Left kidney (tissue), 2 donors: ENCODE results near the gene TPST2. TPM values are rescaled to one million over a fixed set of nuclear protein-coding genes. Genes with fewer than 3 reads are reported as not detected.
"Not testable (repeated sequence)": the region's sequence is repeated elsewhere in the genome, so short reads cannot be mapped to it uniquely, and the experiment has no call there.

Source experiments
- DNase-seq: peaks from one replicate; pipeline ENCODE4 v3.0.0-alpha.2; 2013
- polyA plus RNA-seq: library from polyadenylated mRNA; unstranded; fragments of 120-200 nt; gene quantifications from one replicate; pipeline ENCODE4 v1.2.1, GENCODE V29; 2013; ENCODE audit not compliant: insufficient read length

The TPST2 gene
- polyA plus RNA-seq, 1 donor: 26.7 TPM

- DNase-seq: not testable (repeated sequence)
Measured at GRCh38 chr22:26613753-26614152, 23.8 kb upstream of the TPST2 start.

- DNase-seq: no peak
Measured at GRCh38 chr22:26612652-26613051, 22.7 kb upstream of the TPST2 start.

- DNase-seq: no peak
Measured at GRCh38 chr22:26610996-26611395, 21.1 kb upstream of the TPST2 start.

DNA sequence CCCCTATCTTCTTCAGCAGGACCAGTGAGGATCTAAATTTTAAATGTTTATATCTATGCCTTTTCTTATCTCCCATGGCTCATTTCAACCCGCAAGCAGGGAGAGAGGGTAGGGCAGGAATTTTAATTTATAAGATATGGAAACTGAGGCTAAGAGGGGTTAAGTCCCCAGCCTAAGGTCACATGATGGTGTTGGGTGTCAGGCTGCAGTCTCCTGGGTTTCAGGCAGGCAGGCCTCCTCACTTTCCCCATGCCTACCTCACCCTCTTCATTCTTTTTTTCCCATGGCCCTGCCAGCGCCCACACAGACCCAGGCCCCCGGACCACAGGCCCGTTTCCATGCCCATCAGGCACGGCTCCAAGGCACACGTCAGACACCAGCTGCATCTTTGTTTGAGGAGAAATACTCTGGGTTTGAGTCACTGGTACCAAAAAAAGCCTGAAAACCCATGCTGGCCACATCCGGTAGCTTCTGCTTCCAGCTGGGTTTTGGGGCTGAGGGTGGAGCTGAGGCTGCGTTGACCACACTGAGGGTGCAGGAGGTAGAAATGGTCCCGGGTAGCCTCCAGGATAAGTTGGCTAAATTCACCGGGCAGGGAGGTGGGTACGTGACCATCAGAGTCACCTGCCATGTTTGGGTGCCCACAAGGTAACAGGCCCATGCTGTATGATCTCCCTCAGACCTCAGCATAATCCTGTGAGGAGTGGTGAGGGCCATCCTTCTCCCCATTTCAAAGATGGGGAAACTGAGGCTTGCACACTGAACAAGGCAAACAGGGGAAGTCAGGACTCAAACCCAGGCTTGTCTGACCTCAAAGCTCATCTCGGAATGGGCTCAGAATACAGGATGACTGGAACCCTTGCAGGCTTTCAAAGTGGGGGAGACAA, 20.4 kb upstream of the TPST2 start:
- no peak for DNase-seq

DNA sequence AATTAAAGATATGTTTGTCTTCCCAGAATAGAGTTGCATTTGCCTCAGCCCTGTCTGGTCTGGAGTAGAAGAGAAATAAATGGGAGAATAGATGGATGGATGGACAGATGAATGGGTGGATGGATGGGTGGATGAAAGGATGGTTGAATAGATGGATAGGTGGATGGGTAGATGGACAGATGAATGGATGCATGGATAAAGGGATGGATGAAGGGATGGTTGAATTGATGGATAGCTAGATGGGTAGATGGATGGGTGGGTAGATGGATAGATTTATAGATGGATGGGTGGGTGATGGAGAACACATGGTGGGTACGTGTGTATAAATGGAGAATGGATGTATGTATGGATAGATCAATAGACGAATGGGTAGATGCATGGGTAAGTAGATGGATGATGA, 19.4 kb upstream of the TPST2 start:
- DNase-seq: no peak

DNA sequence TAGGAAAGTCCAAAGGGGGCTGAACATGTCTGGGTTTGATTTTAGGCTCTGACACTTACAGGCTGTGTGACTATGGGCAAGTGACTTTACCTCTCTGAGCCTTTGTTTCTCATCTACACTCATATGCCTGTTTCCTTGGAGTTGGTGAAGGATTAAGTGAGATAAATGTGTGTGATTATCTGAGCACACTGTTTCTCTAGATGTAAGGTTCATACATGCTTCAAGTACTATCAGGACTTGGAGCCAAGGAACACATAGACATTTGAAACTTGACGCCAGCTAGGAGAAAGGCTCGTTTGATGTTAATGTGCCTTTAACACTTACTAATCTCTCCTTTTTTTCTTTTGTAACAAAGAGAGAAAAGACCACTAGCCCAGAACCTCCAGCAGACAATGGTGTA, 18.2 kb upstream of the TPST2 start:
- no peak for DNase-seq

GRCh38 chr22:26606611-26607010, 16.7 kb upstream of the TPST2 start:
- DNase-seq: no peak

GRCh38 chr22:26604368-26604767, 14.4 kb upstream of the TPST2 start:
- no peak for DNase-seq

GRCh38 chr22:26602127-26602526, 12.2 kb upstream of the TPST2 start:
- no peak for DNase-seq

DNA sequence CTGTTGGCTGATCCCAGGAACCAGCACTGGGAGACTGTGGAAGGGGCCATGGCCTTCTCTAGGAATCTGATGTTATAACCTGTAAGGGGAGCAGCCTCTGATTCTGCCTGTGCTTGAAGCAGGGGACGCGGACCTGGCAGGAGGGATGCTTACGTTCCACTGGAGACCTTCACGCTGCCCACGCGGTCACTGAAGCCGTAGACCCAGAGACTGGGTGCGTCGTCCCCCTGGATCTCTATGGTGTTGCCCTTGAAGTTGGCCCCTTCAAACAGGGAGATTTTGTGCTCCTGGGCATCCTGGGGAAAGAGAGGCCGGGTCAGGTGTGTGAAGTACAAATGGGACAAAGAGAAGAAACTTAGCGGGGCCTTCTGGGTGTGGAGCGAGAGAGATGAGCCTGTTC, 11.8 kb upstream of the TPST2 start:
- DNase-seq: no peak

DNA sequence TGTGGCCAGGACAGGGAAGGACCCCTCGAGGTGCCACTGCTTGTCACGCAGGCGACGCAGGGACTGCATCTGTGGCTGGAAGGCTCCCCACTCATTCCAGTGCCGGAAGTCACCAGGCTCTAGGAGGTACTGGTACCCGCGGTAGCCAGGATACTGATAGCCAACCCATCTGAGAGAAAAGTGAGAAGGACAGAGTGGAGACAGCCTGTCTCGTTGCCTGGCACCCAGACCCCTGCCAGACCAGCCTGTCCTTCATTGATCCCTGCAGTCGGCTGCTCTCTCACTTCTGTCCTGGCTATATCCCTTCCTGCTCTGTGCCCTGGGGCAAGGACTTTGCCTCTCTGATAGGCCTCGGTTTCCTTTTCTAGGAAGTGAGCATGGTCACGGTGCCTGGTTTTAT, 9.6 kb upstream of the TPST2 start:
- DNase-seq: no peak

DNA sequence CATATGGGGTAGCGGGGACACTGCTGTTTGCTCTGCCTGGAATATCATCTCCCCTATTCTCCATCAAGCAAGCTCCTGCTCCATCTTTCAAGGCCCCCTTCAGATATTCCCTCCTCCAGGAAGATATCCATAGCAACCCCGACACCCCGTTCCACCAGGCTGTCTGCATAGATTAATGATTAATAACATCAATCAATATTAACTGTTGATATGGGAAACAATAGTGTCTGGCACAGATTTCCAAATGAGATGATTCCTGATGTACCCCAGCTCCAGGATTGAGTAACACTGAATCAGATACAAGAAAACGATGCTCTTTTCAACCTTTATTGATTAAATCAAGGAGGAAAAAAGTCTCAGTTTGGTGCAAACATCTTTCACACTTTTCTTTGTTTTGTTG, 7.5 kb upstream of the TPST2 start:
- no peak for DNase-seq

DNA sequence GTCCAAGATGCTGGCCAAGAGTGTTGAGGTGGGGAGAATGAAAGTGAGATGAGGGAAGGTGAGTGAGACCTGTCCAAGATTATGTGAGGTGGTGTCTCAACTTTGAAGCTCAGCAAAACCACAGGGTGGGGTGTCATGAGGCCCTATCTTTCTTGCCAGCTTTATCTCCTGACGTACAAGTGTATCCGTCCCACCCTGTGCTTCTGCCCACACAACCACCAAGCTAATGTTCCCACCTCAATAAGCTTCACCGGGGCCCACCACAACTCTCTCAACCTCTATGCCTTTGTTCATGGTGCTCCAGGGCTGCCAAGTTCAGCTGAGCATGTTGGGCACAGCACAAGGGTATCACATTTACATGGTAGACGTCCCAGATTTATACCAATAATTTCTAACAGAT, 7.1 kb upstream of the TPST2 start:
- DNase-seq: no peak

DNA sequence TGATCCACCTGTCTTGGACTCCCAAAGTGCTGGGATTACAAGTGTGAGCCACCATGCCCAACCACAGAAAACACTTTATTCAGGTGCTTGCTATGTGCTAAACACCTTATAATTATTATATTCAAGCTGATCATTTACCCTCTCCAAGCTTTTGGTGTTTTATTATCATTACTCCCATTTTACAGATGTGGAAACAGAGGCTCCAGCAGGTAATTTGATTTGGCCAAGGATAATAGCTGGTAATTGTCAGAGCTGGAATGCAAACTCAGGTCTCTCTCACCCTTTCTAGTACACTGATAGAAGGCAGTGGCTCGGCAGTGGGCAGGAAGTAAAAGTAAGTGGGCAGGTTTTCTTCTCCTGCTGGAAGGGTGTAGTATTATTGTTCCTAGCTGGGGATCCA, 3.8 kb upstream of the TPST2 start:
- DNase-seq: no peak

DNA sequence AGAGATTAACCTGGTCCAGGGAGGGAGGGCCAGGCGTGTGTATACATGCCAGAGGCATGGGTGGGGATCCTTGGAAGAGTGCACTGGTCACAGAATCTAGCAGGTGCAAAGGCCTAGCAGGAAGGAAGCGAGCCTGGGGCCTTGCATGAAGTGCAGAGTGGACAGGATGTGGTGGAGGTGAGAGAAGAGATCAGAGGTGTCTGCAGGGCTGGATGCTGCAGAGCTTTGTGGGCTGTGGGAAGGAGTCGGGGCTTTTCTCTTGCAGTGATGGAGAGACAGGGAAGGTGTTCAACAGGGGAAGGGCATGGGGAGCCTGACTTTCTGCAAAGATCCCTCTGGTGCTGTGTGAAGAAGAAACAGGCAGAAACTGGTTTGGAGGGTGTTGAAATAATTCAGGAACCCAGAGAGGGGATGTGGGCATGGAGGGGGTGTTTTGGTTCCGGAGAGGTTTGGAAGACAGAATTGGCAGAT, 2.5 kb upstream of the TPST2 start:
- DNase-seq: no peak

- no peak for DNase-seq
Measured at GRCh38 chr22:26589367-26589844, 526 bp downstream of the TPST2 start.

DNA sequence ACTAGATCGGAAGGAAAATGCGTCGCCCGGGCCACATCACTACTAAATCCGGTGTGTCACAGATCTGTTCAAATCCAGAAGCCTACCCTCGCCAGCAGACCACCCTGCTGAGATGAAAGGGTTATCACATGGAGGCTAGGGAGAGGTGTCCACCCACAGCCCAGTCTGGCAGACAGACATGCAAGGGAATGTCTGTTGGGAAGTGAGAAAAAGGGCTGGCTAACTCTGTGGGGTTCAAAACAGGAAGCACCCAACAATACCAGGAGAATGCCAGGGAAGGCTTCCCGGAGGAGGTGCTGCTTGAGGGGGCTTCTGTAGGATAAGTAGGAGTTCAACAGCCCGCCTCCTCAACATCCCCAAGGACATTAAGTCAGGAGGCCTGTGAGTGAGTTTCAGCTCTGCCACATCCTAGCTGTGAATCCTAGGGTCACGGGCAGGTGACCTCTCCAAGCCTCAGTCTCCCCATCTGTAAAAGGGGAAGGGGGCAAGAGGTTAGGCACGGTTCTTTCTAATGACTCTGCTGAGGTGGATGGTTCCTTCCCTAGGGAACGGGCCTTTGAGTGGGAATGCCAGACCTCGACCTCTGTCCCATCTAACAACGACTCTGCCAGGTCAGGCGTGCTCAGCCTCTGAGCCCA, 1.1 kb downstream of the TPST2 start:
- DNase-seq: no peak

DNA sequence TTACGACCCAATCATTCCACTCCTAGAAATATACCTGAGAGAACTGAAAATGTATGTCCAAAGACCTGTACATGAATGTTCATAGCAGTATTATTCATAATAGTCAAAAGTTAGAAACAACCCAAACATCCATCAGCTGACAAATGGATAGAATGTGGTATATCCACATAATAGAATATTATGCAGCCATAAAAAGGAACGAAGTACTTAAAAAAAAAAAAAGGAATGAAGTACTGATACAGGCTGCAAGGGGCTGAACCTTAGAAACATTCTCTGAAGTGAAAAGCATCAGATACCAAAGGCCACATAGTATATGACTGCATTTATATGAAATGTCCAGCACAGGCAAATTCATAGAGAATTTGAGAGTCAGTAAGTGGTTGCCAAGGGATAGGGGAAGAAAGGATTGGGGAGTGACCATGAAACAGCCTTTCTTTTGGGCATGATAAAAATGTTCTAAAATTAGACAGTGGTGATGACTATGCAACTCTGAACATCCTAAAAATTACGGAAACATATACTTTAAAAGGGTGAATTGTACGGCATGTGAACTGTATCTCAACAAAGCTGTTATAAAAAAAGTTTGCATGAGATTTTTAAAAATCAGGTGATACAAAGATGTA, 1.8 kb downstream of the TPST2 start:
- DNase-seq: no peak

DNA sequence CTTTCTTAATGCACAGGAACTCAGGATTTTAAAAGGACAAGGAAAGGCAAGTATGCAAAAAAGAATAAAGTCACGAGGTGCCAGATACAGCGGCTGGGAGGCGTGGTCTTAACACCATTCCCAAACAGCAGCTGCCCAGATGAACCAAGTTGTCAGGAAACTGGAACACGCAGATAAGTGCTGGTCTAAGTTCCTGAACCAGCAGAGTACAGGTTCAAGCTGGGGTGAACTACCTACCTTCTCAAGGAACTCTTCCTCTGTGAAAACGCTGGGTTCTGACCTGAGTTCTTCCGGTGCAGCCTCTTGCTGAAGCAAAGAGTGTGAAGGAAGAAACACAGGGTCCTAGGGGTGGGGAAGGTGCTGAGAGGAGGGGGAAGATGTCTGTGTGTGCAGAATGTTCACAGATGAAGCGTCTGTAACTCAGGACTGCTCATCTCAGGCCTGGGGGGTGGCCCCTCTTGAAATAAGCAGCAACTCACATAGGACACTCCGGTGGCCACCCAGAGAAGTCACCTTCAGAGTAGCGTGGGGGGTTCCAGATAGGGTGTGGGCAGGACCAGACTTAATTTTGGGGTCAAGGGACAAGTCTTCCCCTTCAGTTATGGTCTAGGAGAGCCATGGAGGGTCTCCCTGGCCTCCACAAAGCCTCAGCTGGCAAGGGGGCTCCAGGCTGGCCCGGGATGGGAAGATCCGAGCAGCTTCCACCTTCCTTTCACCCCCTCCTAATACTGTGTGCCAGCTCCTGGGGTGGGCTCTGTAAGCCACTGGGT, 3.2 kb downstream of the TPST2 start:
- no peak for DNase-seq

DNA sequence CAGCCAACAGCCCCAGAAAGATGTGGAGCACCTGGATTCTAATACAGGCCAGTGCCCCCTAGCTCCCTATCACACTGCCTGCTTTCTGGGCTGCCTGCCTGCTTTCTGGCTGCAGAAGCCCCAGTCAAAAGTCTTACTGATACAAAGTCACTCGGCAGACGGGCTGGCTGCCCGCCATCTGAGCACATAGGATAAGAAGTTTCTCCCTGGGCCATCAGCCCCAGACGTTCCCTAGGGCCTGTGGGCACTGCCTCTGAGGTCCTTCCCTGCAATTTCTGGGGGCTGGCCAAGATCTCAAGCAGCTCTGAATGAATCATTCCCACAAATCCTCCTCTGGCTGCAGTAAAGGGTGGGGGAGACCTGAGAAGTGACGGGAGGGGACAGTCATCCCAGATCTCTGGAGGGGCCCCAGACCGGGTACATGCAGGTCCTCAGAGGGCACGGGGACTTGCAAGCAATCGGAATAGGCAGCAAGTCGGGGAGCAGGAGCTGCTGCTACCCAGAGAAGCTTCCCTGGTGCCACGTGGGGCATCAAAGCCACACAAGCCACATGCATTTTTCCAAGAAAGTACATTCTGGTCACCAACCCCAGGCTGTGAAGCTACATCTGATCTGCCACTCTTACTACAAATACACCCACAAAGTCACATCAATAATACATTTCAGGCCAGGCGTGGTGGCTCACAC, 4.7 kb downstream of the TPST2 start:
- DNase-seq: no peak

- no peak for DNase-seq
Measured at GRCh38 chr22:26584010-26584409, 5.9 kb downstream of the TPST2 start.
